ENCODE measurements around the gene POLR3G. TPM values are rescaled to one million over a fixed set of nuclear protein-coding genes. Genes with fewer than 3 reads are reported as not detected.

The POLR3G gene
- total RNA-seq, 1 experiment from 2014 or later, result 13.6 TPM

DNA sequence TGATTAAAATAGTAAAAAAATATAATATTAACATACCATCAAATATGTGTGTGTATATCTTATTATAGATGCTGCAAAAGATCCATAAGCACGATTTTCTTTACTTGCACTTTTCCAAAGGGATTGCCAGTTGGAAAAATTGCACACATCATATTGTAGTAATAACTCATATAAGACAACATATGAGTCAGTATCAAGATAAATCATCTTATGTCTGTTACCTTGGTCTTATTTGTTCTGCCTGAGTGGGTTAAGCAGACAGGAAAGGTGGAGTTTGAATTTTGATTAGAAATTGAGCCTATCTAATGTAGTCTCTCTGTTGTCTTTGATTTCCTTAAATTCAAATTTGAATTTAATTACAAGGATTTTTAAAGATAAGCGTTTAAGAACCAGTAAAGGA is 30.1 kb downstream of the POLR3G start:
- POLR2A ChIA-PET, result interaction anchor here (1.4 to 1.9 kb wide), 3 partner anchors 19 to 95 kb away, joined by 4 to 7 read pairs (median 4); partner anchors contain the start of genes CETN3 and LYSMD3
- no peak for DNase-seq (ENCODE audit: unreplicated experiment)
- Mint-ChIP-seq H3K4me3 (ENCODE audit: unreplicated experiment) (no peak overlapping the region), H3K4me1 (ENCODE audit: insufficient read depth, unreplicated experiment) (no peaks in the 10 kb centered on the region), H3K9me3 (ENCODE audit: unreplicated experiment) (no peaks in the 10 kb centered on the region), H3K36me3 (ENCODE audit: insufficient read depth, unreplicated experiment) (peaks cover 16% of the 10 kb centered on the region), H3K27me3 (ENCODE audit: insufficient read depth, unreplicated experiment) (no peaks in the 10 kb centered on the region), H3K27ac (ENCODE audit: low read depth, unreplicated experiment) (no peak overlapping the region)
- intact Hi-C loops (cut with micrococcal nuclease), result no loop called here
- CTCF ChIA-PET, result interaction anchor here (0.6 to 0.7 kb wide), 2 partner anchors 14 to 33 kb away, joined by 3 read pairs; no protein-coding TSS in a partner anchor
- TF ChIP-seq, protein P1, sequence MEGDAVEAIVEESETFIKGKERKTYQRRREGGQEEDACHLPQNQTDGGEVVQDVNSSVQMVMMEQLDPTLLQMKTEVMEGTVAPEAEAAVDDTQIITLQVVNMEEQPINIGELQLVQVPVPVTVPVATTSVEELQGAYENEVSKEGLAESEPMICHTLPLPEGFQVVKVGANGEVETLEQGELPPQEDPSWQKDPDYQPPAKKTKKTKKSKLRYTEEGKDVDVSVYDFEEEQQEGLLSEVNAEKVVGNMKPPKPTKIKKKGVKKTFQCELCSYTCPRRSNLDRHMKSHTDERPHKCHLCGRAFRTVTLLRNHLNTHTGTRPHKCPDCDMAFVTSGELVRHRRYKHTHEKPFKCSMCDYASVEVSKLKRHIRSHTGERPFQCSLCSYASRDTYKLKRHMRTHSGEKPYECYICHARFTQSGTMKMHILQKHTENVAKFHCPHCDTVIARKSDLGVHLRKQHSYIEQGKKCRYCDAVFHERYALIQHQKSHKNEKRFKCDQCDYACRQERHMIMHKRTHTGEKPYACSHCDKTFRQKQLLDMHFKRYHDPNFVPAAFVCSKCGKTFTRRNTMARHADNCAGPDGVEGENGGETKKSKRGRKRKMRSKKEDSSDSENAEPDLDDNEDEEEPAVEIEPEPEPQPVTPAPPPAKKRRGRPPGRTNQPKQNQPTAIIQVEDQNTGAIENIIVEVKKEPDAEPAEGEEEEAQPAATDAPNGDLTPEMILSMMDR (IDR thresholded peaks at IDR 0.05; ENCODE audit: unreplicated experiment), result no peak
- no TSS peak for BruUV-seq (replicated peaks)

GRCh38 chr5:90506221-90506620 is 31.6 kb downstream of the POLR3G start:
- BruUV-seq (replicated peaks), result no TSS peak
- no peaks in the 10 kb centered on the region for H3K9me3 Mint-ChIP-seq (ENCODE audit: unreplicated experiment)
- TF ChIP-seq, protein P1 (IDR thresholded peaks at IDR 0.05; ENCODE audit: unreplicated experiment), result no peak
- no peaks in the 10 kb centered on the region for H3K4me1 Mint-ChIP-seq (ENCODE audit: insufficient read depth, unreplicated experiment)
- no peaks in the 10 kb centered on the region for H3K27me3 Mint-ChIP-seq (ENCODE audit: insufficient read depth, unreplicated experiment)
- intact Hi-C loops (cut with micrococcal nuclease), result no loop called here
- H3K4me3 Mint-ChIP-seq (ENCODE audit: unreplicated experiment), result no peak overlapping the region
- DNase-seq (ENCODE audit: unreplicated experiment), result no peak
- CTCF ChIA-PET, result no interaction called here
- no peak overlapping the region for H3K27ac Mint-ChIP-seq (ENCODE audit: low read depth, unreplicated experiment)
- peaks cover 19% of the 10 kb centered on the region for H3K36me3 Mint-ChIP-seq (ENCODE audit: insufficient read depth, unreplicated experiment)
- POLR2A ChIA-PET, result interaction anchor here (0.6 kb wide), 1 partner anchor 24 kb away, joined by 3 read pairs; no protein-coding TSS in a partner anchor

- Mint-ChIP-seq H3K36me3 (ENCODE audit: insufficient read depth, unreplicated experiment) (peaks cover 19% of the 10 kb centered on the region), H3K27ac (ENCODE audit: low read depth, unreplicated experiment) (no peak overlapping the region), H3K9me3 (ENCODE audit: unreplicated experiment) (no peaks in the 10 kb centered on the region), H3K27me3 (ENCODE audit: insufficient read depth, unreplicated experiment) (no peaks in the 10 kb centered on the region), H3K4me1 (ENCODE audit: insufficient read depth, unreplicated experiment) (no peaks in the 10 kb centered on the region), H3K4me3 (ENCODE audit: unreplicated experiment) (no peak overlapping the region)
- ChIA-PET POLR2A (interaction anchor here (1.3 kb wide), 1 partner anchor 17 kb away, joined by 3 read pairs; no protein-coding TSS in a partner anchor), CTCF (interaction anchor here (0.6 kb wide), 1 partner anchor 351 kb away, joined by 6 read pairs; no protein-coding TSS in a partner anchor)
- TF ChIP-seq, protein P1 (IDR thresholded peaks at IDR 0.05; ENCODE audit: unreplicated experiment), result no peak
- DNase-seq (ENCODE audit: unreplicated experiment), result no peak
- intact Hi-C loops (cut with micrococcal nuclease), result no loop called here
- BruUV-seq (replicated peaks), result no TSS peak
Measured at GRCh38 chr5:90510438-90510837, 35.8 kb downstream of the POLR3G start.

- H3K36me3 Mint-ChIP-seq (ENCODE audit: insufficient read depth, unreplicated experiment), result peaks cover 39% of the 10 kb centered on the region
- DNase-seq (ENCODE audit: unreplicated experiment), result no peak
- TF ChIP-seq, protein P1 (IDR thresholded peaks at IDR 0.05; ENCODE audit: unreplicated experiment), result no peak
- H3K4me1 Mint-ChIP-seq (ENCODE audit: insufficient read depth, unreplicated experiment), result peaks cover 9% of the 10 kb centered on the region
- ChIA-PET CTCF (no interaction called here), POLR2A (interaction anchor here (0.8 to 0.9 kb wide), 2 partner anchors 14 to 382 kb away, joined by 3 read pairs; no protein-coding TSS in a partner anchor)
- BruUV-seq (replicated peaks), result no TSS peak
- no peak overlapping the region for H3K27ac Mint-ChIP-seq (ENCODE audit: low read depth, unreplicated experiment)
- no peaks in the 10 kb centered on the region for H3K9me3 Mint-ChIP-seq (ENCODE audit: unreplicated experiment)
- H3K27me3 Mint-ChIP-seq (ENCODE audit: insufficient read depth, unreplicated experiment), result no peaks in the 10 kb centered on the region
- H3K4me3 Mint-ChIP-seq (ENCODE audit: unreplicated experiment), result no peak overlapping the region
- intact Hi-C loops (cut with micrococcal nuclease), result no loop called here
Measured at GRCh38 chr5:90514520-90514919, 39.9 kb downstream of the POLR3G start.

Measured in MCF 10A (cell line).